ENCODE data around the gene KCNH8.

DNA sequence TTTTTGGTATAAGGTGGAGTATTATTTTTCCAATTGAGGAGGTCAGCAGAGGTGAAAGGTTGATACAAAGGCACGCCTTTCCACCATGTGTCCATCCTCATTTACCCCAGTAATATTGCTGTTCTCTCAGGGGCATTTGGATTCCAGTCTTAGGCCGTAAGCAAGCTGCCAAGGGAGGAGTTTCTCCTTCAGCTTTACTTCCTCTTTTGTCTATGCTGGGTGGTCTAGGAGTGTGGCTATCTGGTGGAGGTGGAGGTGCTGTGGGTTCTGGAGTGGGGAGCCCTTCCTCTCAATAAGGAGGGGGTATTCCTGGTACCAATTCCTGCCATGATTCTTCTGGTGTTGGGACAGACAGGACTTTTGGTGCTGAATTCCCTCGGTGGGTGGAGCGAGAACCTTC lies 340.6 kb downstream of the KCNH8 start:
- TF ChIP-seq FOS (IDR thresholded peaks at IDR 0.05; ENCODE audit: borderline replicate concordance, extremely low read depth, insufficient read length), result no peak
- TF ChIP-seq ZNF274 (IDR thresholded peaks at IDR 0.05; ENCODE audit: insufficient read depth, insufficient read length), result no peak
- TF ChIP-seq POLR2A (IDR thresholded peaks at IDR 0.05; ENCODE audit: low read depth, low read length), result no peak
- TF ChIP-seq, protein P1, sequence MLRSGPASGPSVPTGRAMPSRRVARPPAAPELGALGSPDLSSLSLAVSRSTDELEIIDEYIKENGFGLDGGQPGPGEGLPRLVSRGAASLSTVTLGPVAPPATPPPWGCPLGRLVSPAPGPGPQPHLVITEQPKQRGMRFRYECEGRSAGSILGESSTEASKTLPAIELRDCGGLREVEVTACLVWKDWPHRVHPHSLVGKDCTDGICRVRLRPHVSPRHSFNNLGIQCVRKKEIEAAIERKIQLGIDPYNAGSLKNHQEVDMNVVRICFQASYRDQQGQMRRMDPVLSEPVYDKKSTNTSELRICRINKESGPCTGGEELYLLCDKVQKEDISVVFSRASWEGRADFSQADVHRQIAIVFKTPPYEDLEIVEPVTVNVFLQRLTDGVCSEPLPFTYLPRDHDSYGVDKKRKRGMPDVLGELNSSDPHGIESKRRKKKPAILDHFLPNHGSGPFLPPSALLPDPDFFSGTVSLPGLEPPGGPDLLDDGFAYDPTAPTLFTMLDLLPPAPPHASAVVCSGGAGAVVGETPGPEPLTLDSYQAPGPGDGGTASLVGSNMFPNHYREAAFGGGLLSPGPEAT (IDR thresholded peaks at IDR 0.05; ENCODE audit: low read depth), result no peak
- no peak for TF ChIP-seq ATF7 (IDR thresholded peaks at IDR 0.05; ENCODE audit: low read depth)
